Gastrocnemius medialis (tissue), 4 donors: Measurements from ENCODE around the gene SFSWAP.

Source experiments
- CTCF ChIP-seq, 5 experiments: fragments of 450-650 bp in 3 of 5; fragments of 200-600 bp in 2 of 5; sonication (generic) in 2 of 5; IDR thresholded peaks in 4 of 5; conservative IDR thresholded peaks in 1 of 5; 1 replicate in 4 of 5; 2 replicates in 1 of 5; pipeline ENCODE4 v1.5.1; 2016 to 2019; ENCODE audit warnings: antibody characterized with exemption in 5 of 5, mild to moderate bottlenecking in 3 of 5, moderate library complexity in 3 of 5
- POLR2A ChIP-seq, 2 donors: fragments of 450-650 bp; IDR thresholded peaks; one replicate each; pipeline ENCODE4 v1.6.1; 2017; ENCODE audit warnings: antibody characterized with exemption in 2 of 2, mild to moderate bottlenecking in 2 of 2, moderate library complexity in 2 of 2

DNA sequence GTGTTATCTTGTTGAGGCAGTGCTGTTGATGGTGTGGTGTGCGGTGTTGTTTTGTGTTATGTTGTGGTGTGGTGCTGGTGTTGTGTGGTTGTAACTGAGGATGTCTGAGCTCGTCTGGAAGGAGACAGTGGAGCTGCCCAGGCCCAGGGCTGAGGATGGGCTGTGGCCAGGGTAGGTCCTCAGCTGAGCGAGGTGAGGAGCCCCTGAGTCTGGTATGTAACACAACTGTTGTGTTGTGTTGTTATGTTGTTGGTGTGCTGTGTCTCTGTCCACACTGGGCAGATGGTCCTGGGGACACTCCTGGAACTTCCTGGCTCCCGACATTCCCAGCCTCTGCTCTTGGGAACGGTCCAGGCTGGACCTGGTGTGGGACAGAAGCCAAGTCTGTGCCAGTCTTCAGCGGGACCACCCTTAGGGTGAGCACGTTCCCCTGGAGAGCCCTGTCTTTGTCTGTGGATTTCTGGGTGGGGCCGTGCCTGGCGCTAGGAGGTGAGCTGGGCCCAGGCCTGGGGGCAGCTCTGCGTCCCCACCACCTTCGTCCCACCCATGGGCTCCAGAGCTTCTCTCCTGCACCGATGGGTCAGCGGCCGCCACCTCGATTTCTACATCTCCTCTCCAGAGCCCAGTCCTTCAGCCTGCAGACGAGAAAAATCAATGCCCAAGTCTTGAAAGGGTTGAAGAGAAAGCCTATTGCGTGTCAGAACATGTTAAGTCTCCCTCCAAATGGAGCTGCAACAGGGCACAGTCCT lies 27.4 kb upstream of the SFSWAP start:
- TF ChIP-seq CTCF (IDR thresholded peaks at IDR 0.05 in 4 of 5, conservative IDR thresholded peaks at IDR 0.05 in 1 of 5) (no peak), POLR2A (IDR thresholded peaks at IDR 0.05) (no peak)
